Measurements from ENCODE around the gene MEGF10.

MEGF10 gene

GRCh38 chr5:127330116-127330515 lies 39.5 kb downstream of the MEGF10 start:
- FAIRE-seq, result no peak

- no peak for FAIRE-seq
Measured at GRCh38 chr5:127331890-127332649, 41.5 kb downstream of the MEGF10 start.

- no peak for FAIRE-seq
Measured at GRCh38 chr5:127333483-127333882, 42.9 kb downstream of the MEGF10 start.

GRCh38 chr5:127335381-127335780 lies 44.8 kb downstream of the MEGF10 start:
- FAIRE-seq, result no peak

- no peak for FAIRE-seq
Measured at GRCh38 chr5:127337876-127338275, 47.3 kb downstream of the MEGF10 start.

GRCh38 chr5:127338501-127338900 lies 47.9 kb downstream of the MEGF10 start:
- FAIRE-seq, result no peak

- FAIRE-seq, result no peak
Measured at GRCh38 chr5:127340606-127341005, 50.0 kb downstream of the MEGF10 start.

- FAIRE-seq, result no peak
Measured at GRCh38 chr5:127342364-127342763, 51.8 kb downstream of the MEGF10 start.

GRCh38 chr5:127343313-127343712 lies 52.7 kb downstream of the MEGF10 start:
- no peak for FAIRE-seq

GRCh38 chr5:127343866-127344265 lies 53.3 kb downstream of the MEGF10 start:
- no peak for FAIRE-seq

- FAIRE-seq, result no peak
Measured at GRCh38 chr5:127344931-127345330, 54.3 kb downstream of the MEGF10 start.

GRCh38 chr5:127351418-127351817 lies 60.8 kb downstream of the MEGF10 start:
- FAIRE-seq, result no peak

GRCh38 chr5:127352068-127352467 lies 61.5 kb downstream of the MEGF10 start:
- no peak for FAIRE-seq

GRCh38 chr5:127353327-127353726 lies 62.7 kb downstream of the MEGF10 start:
- no peak for FAIRE-seq

- FAIRE-seq, result no peak
Measured at GRCh38 chr5:127353796-127354195, 63.2 kb downstream of the MEGF10 start.

- no peak for FAIRE-seq
Measured at GRCh38 chr5:127355337-127355736, 64.7 kb downstream of the MEGF10 start.

- no peak for FAIRE-seq
Measured at GRCh38 chr5:127358284-127358683, 67.7 kb downstream of the MEGF10 start.

- FAIRE-seq, result no peak
Measured at GRCh38 chr5:127358740-127359139, 68.1 kb downstream of the MEGF10 start.

- no peak for FAIRE-seq
Measured at GRCh38 chr5:127359502-127359901, 68.9 kb downstream of the MEGF10 start.

- FAIRE-seq, result no peak
Measured at GRCh38 chr5:127363403-127363802, 72.8 kb downstream of the MEGF10 start.

- FAIRE-seq, result no peak
Measured at GRCh38 chr5:127367029-127367428, 76.4 kb downstream of the MEGF10 start.

- no peak for FAIRE-seq
Measured at GRCh38 chr5:127367946-127368465, 77.4 kb downstream of the MEGF10 start.

- FAIRE-seq, result no peak
Measured at GRCh38 chr5:127369796-127370195, 79.2 kb downstream of the MEGF10 start.

- FAIRE-seq, result no peak
Measured at GRCh38 chr5:127370631-127371030, 80.0 kb downstream of the MEGF10 start.

All from endometrium (tissue), 2 donors.